Measurements from ENCODE around the gene ETV5. TPM values are rescaled to one million over a fixed set of nuclear protein-coding genes. Genes with fewer than 3 reads are reported as not detected.

ETV5 gene
- total and polyA plus RNA-seq, 4 donors = 3.3 to 14.9 (median 5.5) TPM

DNA sequence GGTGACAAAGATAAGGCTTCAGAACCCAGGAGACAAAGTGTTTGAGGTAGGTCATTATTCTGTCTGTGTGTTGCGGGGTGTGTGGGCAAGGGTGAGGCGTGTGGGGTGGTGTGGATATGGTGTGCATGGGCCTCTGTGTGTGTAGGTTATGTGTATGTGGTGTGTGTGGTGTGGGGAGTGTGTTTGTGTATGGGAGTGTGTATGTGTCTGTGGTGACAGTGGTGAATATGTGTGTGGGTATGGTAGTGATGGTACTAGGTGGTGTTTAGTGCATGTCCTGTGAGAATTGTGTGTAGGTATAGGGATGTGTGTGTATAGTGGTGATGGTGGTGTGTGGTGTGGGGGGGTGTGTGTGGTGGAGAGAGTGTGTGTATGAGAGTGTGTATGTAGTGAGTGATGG is 16.2 kb upstream of the ETV5 start:
- H3K36me3 ChIP-seq (ENCODE audit: control insufficient read depth in 4 of 4, insufficient read depth in 3 of 4, low read depth in 1 of 4, low read length in 3 of 4) = no peaks in the 10 kb centered on the region
- DNase-seq (ENCODE audit: low spot score) = no peak
- H3K27me3 ChIP-seq (ENCODE audit: control insufficient read depth in 4 of 4, insufficient read depth in 4 of 4, low read length in 3 of 4) = peaks cover 0 to 5% (median 0%) of the 10 kb centered on the region in 4 donors
- H3K4me3 ChIP-seq (ENCODE audit: low read depth in 1 of 3, low read length in 3 of 3) = no peak overlapping the region
- TF ChIP-seq EGR1 (IDR thresholded peaks at IDR 0.05; ENCODE audit: low read depth in 2 of 2) (no peak), RAD21 (IDR thresholded peaks at IDR 0.05) (no peak), HNF4G (IDR thresholded peaks at IDR 0.05) (no peak), NR2F2 (IDR thresholded peaks at IDR 0.05) (no peak), RXRA (IDR thresholded peaks at IDR 0.05) (no peak), ZBTB33 (IDR thresholded peaks at IDR 0.05) (no peak), FOXA1 (IDR thresholded peaks at IDR 0.05) (no peak), GABPA (IDR thresholded peaks at IDR 0.05 in 1 of 2, conservative IDR thresholded peaks at IDR 0.05 in 1 of 2) (no peak), JUND (IDR thresholded peaks at IDR 0.05) (no peak), SP1 (IDR thresholded peaks at IDR 0.05) (no peak), YY1 (IDR thresholded peaks at IDR 0.05) (no peak), FOXA2 (IDR thresholded peaks at IDR 0.05) (no peak), HNF4A (conservative IDR thresholded peaks at IDR 0.05) (no peak)
- TF ChIP-seq, protein P1, sequence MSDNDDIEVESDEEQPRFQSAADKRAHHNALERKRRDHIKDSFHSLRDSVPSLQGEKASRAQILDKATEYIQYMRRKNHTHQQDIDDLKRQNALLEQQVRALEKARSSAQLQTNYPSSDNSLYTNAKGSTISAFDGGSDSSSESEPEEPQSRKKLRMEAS (IDR thresholded peaks at IDR 0.05) = no peak
- TF ChIP-seq, protein P2, sequence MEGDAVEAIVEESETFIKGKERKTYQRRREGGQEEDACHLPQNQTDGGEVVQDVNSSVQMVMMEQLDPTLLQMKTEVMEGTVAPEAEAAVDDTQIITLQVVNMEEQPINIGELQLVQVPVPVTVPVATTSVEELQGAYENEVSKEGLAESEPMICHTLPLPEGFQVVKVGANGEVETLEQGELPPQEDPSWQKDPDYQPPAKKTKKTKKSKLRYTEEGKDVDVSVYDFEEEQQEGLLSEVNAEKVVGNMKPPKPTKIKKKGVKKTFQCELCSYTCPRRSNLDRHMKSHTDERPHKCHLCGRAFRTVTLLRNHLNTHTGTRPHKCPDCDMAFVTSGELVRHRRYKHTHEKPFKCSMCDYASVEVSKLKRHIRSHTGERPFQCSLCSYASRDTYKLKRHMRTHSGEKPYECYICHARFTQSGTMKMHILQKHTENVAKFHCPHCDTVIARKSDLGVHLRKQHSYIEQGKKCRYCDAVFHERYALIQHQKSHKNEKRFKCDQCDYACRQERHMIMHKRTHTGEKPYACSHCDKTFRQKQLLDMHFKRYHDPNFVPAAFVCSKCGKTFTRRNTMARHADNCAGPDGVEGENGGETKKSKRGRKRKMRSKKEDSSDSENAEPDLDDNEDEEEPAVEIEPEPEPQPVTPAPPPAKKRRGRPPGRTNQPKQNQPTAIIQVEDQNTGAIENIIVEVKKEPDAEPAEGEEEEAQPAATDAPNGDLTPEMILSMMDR (IDR thresholded peaks at IDR 0.05; ENCODE audit: low read depth, low read length, missing input control) = no peak
- H3K4me1 ChIP-seq (ENCODE audit: control insufficient read depth in 4 of 4, insufficient read depth in 4 of 4, low read length in 3 of 4) = no peaks in the 10 kb centered on the region
- H3K9ac ChIP-seq (ENCODE audit: low read depth in 1 of 2, low read length in 2 of 2) = no peak overlapping the region
- no peak overlapping the region for H3K27ac ChIP-seq (ENCODE audit: low read depth in 1 of 2, low read length in 2 of 2)
- no peaks in the 10 kb centered on the region for H3K9me3 ChIP-seq (ENCODE audit: control insufficient read depth in 4 of 4, low read length in 3 of 4)
- 93% methylated on average over 2 of the region's 2 CpGs for WGBS

DNA sequence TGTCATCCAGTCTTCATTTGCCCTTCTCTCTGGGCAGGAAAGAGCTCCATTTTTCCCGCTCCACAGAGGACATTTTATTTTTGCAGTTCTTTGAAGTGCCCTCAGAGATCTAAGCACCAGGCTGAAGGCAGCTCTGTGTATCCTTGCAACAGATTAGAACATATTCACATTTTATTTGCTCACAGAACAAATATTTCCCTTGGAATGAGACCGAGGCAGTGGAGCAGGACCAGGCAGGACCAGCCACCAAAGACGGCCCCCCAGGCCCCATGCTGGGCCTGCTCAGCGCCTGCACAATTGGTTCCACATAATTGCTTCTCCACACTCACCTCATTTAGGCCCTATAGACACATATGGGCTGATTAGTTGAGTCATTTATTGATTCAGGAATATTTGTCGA is 15.7 kb upstream of the ETV5 start:
- Histone ChIP-seq H3K27me3 (ENCODE audit: control insufficient read depth in 4 of 4, insufficient read depth in 4 of 4, low read length in 3 of 4) (peaks cover 0 to 5% (median 0%) of the 10 kb centered on the region in 4 donors), H3K27ac (ENCODE audit: low read depth in 1 of 2, low read length in 2 of 2) (no peak overlapping the region), H3K4me1 (ENCODE audit: control insufficient read depth in 4 of 4, insufficient read depth in 4 of 4, low read length in 3 of 4) (no peaks in the 10 kb centered on the region), H3K9me3 (ENCODE audit: control insufficient read depth in 4 of 4, low read length in 3 of 4) (no peaks in the 10 kb centered on the region), H3K36me3 (ENCODE audit: control insufficient read depth in 4 of 4, insufficient read depth in 3 of 4, low read depth in 1 of 4, low read length in 3 of 4) (no peaks in the 10 kb centered on the region), H3K4me3 (ENCODE audit: low read depth in 1 of 3, low read length in 3 of 3) (no peak overlapping the region), H3K9ac (ENCODE audit: low read depth in 1 of 2, low read length in 2 of 2) (no peak overlapping the region)
- TF ChIP-seq, protein P3, sequence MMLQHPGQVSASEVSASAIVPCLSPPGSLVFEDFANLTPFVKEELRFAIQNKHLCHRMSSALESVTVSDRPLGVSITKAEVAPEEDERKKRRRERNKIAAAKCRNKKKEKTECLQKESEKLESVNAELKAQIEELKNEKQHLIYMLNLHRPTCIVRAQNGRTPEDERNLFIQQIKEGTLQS (IDR thresholded peaks at IDR 0.05) = no peak
- TF ChIP-seq RAD21 (IDR thresholded peaks at IDR 0.05) = no peak
- no peak for TF ChIP-seq NR2F2 (IDR thresholded peaks at IDR 0.05)
- TF ChIP-seq HNF4G (IDR thresholded peaks at IDR 0.05) = no peak
- no peak for TF ChIP-seq EGR1 (IDR thresholded peaks at IDR 0.05; ENCODE audit: low read depth in 2 of 2)
- no peak for TF ChIP-seq SP1 (IDR thresholded peaks at IDR 0.05)
- TF ChIP-seq ZBTB33 (IDR thresholded peaks at IDR 0.05) = no peak
- TF ChIP-seq JUND (IDR thresholded peaks at IDR 0.05) = no peak
- TF ChIP-seq, protein P2 (IDR thresholded peaks at IDR 0.05; ENCODE audit: low read depth, low read length, missing input control) = no peak
- TF ChIP-seq, protein P1 (IDR thresholded peaks at IDR 0.05) = no peak
- no peak for TF ChIP-seq FOXA2 (IDR thresholded peaks at IDR 0.05)
- TF ChIP-seq HNF4A (conservative IDR thresholded peaks at IDR 0.05) = no peak
- 85% methylated on average over 5 of the region's 5 CpGs for WGBS
- no peak for DNase-seq (ENCODE audit: low spot score)
